ENCODE data around the gene CTSL.

DNA sequence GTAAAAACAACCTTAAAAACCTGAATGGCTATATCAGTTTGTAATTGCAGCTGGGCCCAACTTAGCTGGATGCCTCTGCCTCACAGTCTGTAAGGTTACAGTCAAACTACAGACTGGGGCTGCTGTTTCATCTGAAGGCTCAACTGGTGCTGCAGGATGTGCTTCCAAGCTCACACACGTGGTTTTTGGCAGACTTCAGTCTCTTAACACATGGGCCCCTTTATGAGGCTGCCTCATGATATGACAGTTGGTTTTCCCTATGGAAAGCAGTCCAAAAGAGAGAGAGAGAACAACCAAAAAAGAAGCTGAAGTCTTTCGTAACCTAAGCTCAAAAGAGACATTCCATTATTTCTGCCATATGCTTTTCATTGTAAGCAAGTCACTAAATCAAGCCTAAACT, 27.4 kb downstream of the CTSL start:
- TF ChIP-seq, protein P1, sequence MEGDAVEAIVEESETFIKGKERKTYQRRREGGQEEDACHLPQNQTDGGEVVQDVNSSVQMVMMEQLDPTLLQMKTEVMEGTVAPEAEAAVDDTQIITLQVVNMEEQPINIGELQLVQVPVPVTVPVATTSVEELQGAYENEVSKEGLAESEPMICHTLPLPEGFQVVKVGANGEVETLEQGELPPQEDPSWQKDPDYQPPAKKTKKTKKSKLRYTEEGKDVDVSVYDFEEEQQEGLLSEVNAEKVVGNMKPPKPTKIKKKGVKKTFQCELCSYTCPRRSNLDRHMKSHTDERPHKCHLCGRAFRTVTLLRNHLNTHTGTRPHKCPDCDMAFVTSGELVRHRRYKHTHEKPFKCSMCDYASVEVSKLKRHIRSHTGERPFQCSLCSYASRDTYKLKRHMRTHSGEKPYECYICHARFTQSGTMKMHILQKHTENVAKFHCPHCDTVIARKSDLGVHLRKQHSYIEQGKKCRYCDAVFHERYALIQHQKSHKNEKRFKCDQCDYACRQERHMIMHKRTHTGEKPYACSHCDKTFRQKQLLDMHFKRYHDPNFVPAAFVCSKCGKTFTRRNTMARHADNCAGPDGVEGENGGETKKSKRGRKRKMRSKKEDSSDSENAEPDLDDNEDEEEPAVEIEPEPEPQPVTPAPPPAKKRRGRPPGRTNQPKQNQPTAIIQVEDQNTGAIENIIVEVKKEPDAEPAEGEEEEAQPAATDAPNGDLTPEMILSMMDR (conservative IDR thresholded peaks at IDR 0.05 in 1 of 2, IDR thresholded peaks at IDR 0.05 in 1 of 2; ENCODE audit: low read depth in 1 of 2, low read length in 2 of 2): no peak
- no peak for TF ChIP-seq EZH2 (IDR thresholded peaks at IDR 0.05; ENCODE audit: low read length, missing control alignments)

All from fibroblast of lung (primary cell).